Naive B cell (primary cell): ENCODE measurements around the gene GRK3. TPM values are rescaled to one million over a fixed set of nuclear protein-coding genes. Genes with fewer than 3 reads are reported as not detected.
"Not testable (repeated sequence)": the region's sequence is repeated elsewhere in the genome, so short reads cannot be mapped to it uniquely, and the experiment has no call there.

Experiments
- ATAC-seq, 2 donors: fragments of 150-1000 bp; cut with Tn5 transposase; 2 replicates each; pipeline ENCODE4 v1.10.0; 2021; ENCODE audit warnings: low read depth in 2 of 2, mild to moderate bottlenecking in 2 of 2, moderate library complexity in 2 of 2
- DNase-seq: peaks from one replicate; pipeline ENCODE4 v3.0.0; 2022
- H3K27ac Mint-ChIP-seq, 6 donors: one replicate each; pipeline ENCODE4 v1.8.0; 2020 to 2022; ENCODE audit warnings: mild to moderate bottlenecking in 6 of 6, mixed read lengths in 6 of 6, moderate library complexity in 5 of 6, inconsistent platforms in 2 of 6
- H3K27me3 Mint-ChIP-seq, 3 donors: one replicate each; pipeline ENCODE4 v1.8.0; 2021 to 2022; ENCODE audit warnings: mixed read lengths in 3 of 3, mild to moderate bottlenecking in 1 of 3
- H3K36me3 Mint-ChIP-seq, 2 donors: one replicate each; pipeline ENCODE4 v1.8.0; 2020 to 2022; ENCODE audit warnings: mixed read lengths in 2 of 2, inconsistent platforms in 1 of 2, mild to moderate bottlenecking in 1 of 2
- H3K4me1 Mint-ChIP-seq, 3 donors: one replicate each; pipeline ENCODE4 v1.8.0; 2020 to 2022; ENCODE audit warnings: mixed read lengths in 3 of 3, inconsistent platforms in 1 of 3, mild to moderate bottlenecking in 1 of 3, moderate library complexity in 1 of 3
- H3K4me3 Mint-ChIP-seq, 8 donors: one replicate each; pipeline ENCODE4 v1.8.0; 2020 to 2022; ENCODE audit warnings: mild to moderate bottlenecking in 8 of 8, mixed read lengths in 8 of 8, moderate library complexity in 8 of 8, inconsistent platforms in 2 of 8
- H3K9me3 Mint-ChIP-seq, 7 donors: one replicate each; pipeline ENCODE4 v1.8.0; 2020 to 2022; ENCODE audit warnings: mixed read lengths in 7 of 7, mild to moderate bottlenecking in 5 of 7, inconsistent platforms in 2 of 7, moderate library complexity in 1 of 7
- polyA plus RNA-seq, 6 donors: library from polyadenylated mRNA; unstranded; fragments of 300-500 nt; fragmentation: Illumina TruSeq; gene quantifications; one replicate each; pipeline ENCODE4 v1.2.3, GENCODE V29; 2021; ENCODE audit warnings: low read depth in 6 of 6

GRK3 gene
- polyA plus RNA-seq, 6 donors from 2014 or later = 5.9 to 18.8 (median 12.9) TPM

GRCh38 chr22:25540908-25541660 is 23.4 kb upstream of the GRK3 start:
- peaks cover 0 to 4% of the 10 kb centered on the region in 2 donors for H3K36me3 Mint-ChIP-seq
- H3K27me3 Mint-ChIP-seq = no peaks in the 10 kb centered on the region
- H3K9me3 Mint-ChIP-seq = peaks cover 0 to 3% (median 0%) of the 10 kb centered on the region in 7 donors
- no peak overlapping the region for H3K27ac Mint-ChIP-seq
- ATAC-seq (no peak), DNase-seq (no peak)
- no peak overlapping the region for H3K4me3 Mint-ChIP-seq
- H3K4me1 Mint-ChIP-seq = peaks cover 22 to 32% (median 25%) of the 10 kb centered on the region in 3 donors

DNA sequence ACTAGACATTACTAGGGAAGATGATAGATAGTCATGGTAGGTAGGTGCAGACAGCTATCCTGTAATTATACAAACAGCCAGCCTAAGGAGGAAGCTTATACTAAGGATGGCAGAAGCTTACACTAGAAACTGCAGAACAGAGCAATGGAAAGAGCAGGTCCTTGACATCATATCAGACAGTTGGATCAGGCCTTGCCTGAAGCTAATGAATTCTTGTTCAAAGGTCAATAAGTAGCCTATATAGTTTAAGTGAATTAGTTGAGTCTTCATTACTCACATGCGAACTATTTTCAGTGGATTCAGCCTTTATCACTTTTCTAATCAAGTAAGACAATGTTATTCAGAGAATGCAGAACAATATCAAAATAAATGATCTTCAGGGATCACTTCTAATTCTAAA is 22.3 kb upstream of the GRK3 start:
- peaks cover 23 to 43% (median 28%) of the 10 kb centered on the region in 3 donors for H3K4me1 Mint-ChIP-seq
- peaks cover 0 to 3% (median 0%) of the 10 kb centered on the region in 7 donors for H3K9me3 Mint-ChIP-seq
- no peak overlapping the region for H3K4me3 Mint-ChIP-seq
- no peaks in the 10 kb centered on the region for H3K27me3 Mint-ChIP-seq
- DNase-seq (no peak), ATAC-seq (no peak)
- H3K36me3 Mint-ChIP-seq = peaks cover 0 to 4% of the 10 kb centered on the region in 2 donors
- peak overlapping the region in 1 of 6 donors; percentile 47 for H3K27ac Mint-ChIP-seq

- no peak for ATAC-seq
- no peak for DNase-seq
- Mint-ChIP-seq H3K4me1 (peaks cover 30 to 50% (median 33%) of the 10 kb centered on the region in 3 donors), H3K9me3 (peaks cover 0 to 3% (median 0%) of the 10 kb centered on the region in 7 donors), H3K27me3 (no peaks in the 10 kb centered on the region), H3K27ac (peak overlapping the region in 4 of 6 donors; percentile 5 to 94 (median 54)), H3K36me3 (peaks cover 0 to 4% of the 10 kb centered on the region in 2 donors), H3K4me3 (peak overlapping the region in 1 of 8 donors; percentile 67)
These were observed 21.6 kb upstream of the GRK3 start for GRCh38 chr22:25542720-25543402.

GRCh38 chr22:25545146-25545545 is 19.3 kb upstream of the GRK3 start:
- no peaks in the 10 kb centered on the region for H3K27me3 Mint-ChIP-seq
- peak overlapping the region in 5 of 8 donors; percentile 38 to 64 (median 57) for H3K4me3 Mint-ChIP-seq
- H3K27ac Mint-ChIP-seq = peak overlapping the region in 2 of 6 donors; percentile 52 to 80
- H3K4me1 Mint-ChIP-seq = peaks cover 36 to 52% (median 47%) of the 10 kb centered on the region in 3 donors
- H3K36me3 Mint-ChIP-seq = peaks cover 0 to 4% of the 10 kb centered on the region in 2 donors
- DNase-seq (no peak), ATAC-seq (no peak)
- H3K9me3 Mint-ChIP-seq = peaks cover 0 to 3% (median 0%) of the 10 kb centered on the region in 7 donors

DNA sequence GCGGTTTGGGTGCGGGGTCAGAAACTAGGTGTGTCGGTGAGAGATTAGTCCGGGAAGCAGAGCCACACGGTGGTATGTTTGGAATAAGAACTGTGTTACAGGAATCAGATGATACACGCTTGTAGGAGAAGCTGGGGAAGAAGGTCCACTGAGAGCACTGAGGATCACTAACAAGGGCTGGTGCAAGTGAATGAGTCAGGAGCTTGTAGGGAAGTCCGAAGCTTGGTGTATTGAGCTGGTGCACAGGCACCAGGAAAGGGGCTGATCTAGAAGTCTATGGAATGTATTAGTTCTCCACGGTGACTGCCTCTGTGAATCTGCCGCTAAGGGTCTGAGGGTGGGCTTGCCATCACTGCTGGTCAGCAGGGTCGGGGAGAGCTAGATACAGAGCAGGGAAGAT is 18.8 kb upstream of the GRK3 start:
- no peak for DNase-seq
- Mint-ChIP-seq H3K4me1 (peaks cover 36 to 52% (median 47%) of the 10 kb centered on the region in 3 donors), H3K27ac (peak overlapping the region in 2 of 6 donors; percentile 38 to 80)

DNA sequence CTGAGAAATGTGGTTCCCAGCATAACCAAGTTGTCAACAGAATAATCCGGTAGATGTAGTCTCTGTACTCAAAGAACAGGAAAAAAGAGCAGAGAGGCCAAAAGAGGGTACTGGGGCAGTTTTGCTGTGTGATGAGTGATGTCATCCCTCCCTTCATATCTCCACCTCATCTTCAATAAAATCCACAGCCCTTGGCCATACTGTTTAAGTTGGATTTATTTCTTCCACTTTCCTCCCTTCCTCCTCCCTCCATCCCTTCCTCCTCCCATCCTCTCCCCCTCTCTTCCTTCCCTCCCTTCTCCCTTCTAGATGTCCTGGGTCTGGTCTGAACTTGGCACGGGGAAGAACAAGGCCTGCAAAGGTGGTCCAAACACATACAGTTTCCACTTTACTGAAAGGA is 18.2 kb upstream of the GRK3 start:
- Mint-ChIP-seq H3K4me3 (no peak overlapping the region), H3K36me3 (peaks cover 0 to 4% of the 10 kb centered on the region in 2 donors), H3K27me3 (no peaks in the 10 kb centered on the region), H3K27ac (peak overlapping the region in 1 of 6 donors; percentile 5), H3K9me3 (peaks cover 0 to 3% (median 0%) of the 10 kb centered on the region in 7 donors), H3K4me1 (peaks cover 36 to 52% (median 47%) of the 10 kb centered on the region in 3 donors)
- ATAC-seq = no peak
- no peak for DNase-seq

More for the DNA sequence above, 18.8 kb upstream of the GRK3 start:
- H3K4me3 Mint-ChIP-seq = peak overlapping the region in 2 of 8 donors; percentile 31 to 58
- no peaks in the 10 kb centered on the region for H3K27me3 Mint-ChIP-seq
- peaks cover 0 to 3% (median 0%) of the 10 kb centered on the region in 7 donors for H3K9me3 Mint-ChIP-seq
- peaks cover 0 to 4% of the 10 kb centered on the region in 2 donors for H3K36me3 Mint-ChIP-seq
- no peak for ATAC-seq

DNA sequence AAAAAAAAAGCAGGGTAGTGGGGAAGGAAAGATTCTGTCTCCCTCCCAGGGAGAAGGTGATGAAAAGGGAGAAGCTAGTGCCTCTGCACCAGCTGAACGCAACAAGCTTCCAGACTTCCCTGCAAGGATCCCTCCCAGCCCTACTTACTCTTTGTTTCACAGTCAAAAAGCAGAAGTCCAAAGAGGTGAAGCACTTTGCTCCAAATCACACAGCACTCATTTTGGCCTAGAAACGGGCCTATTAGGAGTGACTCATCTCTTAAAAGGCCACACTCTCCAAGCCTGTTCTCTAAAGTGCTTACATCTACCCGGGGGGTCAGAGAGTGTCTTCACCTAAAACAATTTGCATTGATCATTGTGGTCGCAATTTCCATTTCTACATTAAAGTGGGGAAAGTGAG is 17.7 kb upstream of the GRK3 start:
- ATAC-seq (no peak), DNase-seq (no peak)
- Mint-ChIP-seq H3K27me3 (no peaks in the 10 kb centered on the region), H3K36me3 (no peaks in the 10 kb centered on the region), H3K9me3 (peaks cover 0 to 3% (median 0%) of the 10 kb centered on the region in 7 donors), H3K27ac (no peak overlapping the region), H3K4me3 (no peak overlapping the region), H3K4me1 (peaks cover 36 to 52% (median 47%) of the 10 kb centered on the region in 3 donors)

DNA sequence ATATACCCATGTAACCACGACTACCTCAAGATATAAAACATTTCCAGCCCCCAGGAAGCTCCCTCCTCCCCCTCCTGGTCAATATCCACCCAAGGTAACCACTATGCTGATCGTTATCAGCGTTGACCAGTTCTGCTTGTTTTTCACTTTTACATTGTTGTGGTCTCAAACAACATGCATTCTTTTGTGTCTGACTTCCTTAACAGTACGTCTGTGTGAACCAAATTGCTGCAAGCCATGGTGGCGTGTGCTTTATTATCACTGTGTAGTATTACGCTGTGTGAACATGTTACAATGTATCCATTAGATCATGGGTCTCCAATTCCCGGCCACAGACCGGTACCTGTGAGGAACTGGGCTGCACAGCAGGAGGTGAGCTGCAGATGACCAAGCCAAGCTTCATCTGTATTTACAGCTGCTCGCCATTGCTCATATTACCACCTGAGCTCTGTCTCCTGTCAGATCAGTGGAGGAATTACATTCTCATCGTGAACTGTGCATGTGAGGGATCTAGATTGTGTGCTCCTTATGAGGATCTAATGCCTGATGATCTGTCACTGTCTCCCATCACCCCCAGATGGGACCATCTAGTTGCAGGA is 15.5 kb upstream of the GRK3 start:
- Mint-ChIP-seq H3K4me1 (peaks cover 40 to 49% (median 47%) of the 10 kb centered on the region in 3 donors), H3K4me3 (no peak overlapping the region), H3K27ac (no peak overlapping the region), H3K9me3 (no peaks in the 10 kb centered on the region), H3K27me3 (no peaks in the 10 kb centered on the region), H3K36me3 (no peaks in the 10 kb centered on the region)
- DNase-seq (no peak), ATAC-seq (no peak)

DNA sequence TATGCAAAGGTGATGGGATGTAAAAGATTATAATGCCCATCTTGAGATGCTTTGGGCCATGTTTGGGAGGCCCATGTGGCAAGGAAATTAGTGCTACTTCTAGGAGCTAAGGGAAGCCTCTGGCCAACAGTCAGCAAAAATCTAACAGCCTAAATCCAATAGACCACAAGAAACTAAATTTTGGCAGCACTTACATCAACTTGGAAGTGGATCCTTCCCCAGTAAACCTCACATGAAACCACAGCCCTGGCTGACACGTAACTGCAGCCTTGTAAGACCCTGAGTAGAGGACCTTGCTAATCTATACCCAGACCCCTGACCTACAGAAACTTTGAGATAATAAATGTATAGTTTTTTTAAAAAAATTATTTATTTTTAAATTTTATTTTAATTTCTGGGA is 13.1 kb upstream of the GRK3 start:
- peaks cover 39 to 46% (median 43%) of the 10 kb centered on the region in 3 donors for H3K4me1 Mint-ChIP-seq

DNA sequence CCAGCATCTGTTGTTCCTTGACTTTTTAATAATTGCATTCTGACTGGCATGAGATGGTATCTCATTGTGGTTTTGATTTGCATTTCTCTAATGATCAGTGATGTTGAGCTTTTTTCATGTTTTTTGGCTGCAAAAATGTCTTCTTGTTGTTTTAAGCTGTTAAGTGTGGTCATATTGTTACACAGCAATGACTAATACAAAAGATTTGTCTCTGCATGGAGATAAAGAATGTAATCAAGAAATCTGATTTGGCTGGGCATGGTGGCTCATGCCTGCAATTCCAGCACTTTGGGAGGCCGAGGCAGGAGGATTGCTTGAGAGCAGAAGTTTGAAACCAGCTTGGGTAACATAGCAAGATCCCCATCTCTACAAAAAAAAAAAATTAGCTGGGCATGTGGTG is 12.1 kb upstream of the GRK3 start:
- not testable (repeated sequence) for H3K4me3 Mint-ChIP-seq, H3K27ac Mint-ChIP-seq, DNase-seq, H3K27me3 Mint-ChIP-seq, ATAC-seq, H3K36me3 Mint-ChIP-seq, H3K9me3 Mint-ChIP-seq
- peaks cover 39 to 48% (median 43%) of the 10 kb centered on the region in 3 donors for H3K4me1 Mint-ChIP-seq

More for the DNA sequence above, 13.1 kb upstream of the GRK3 start:
- Mint-ChIP-seq H3K4me3 (no peak overlapping the region), H3K27ac (no peak overlapping the region), H3K9me3 (no peaks in the 10 kb centered on the region), H3K36me3 (no peaks in the 10 kb centered on the region), H3K27me3 (no peaks in the 10 kb centered on the region)
- no peak for ATAC-seq
- DNase-seq = no peak

- Mint-ChIP-seq H3K4me1 (peaks cover 36 to 45% (median 41%) of the 10 kb centered on the region in 3 donors), H3K27ac (peak overlapping the region in 2 of 6 donors; percentile 44 to 47)
- ATAC-seq = peak; percentile 39 to 47
These were observed 11.3 kb upstream of the GRK3 start for GRCh38 chr22:25553131-25553530.

GRCh38 chr22:25554238-25554671 is 10.2 kb upstream of the GRK3 start:
- H3K9me3 Mint-ChIP-seq = no peaks in the 10 kb centered on the region
- H3K36me3 Mint-ChIP-seq = no peaks in the 10 kb centered on the region
- H3K27me3 Mint-ChIP-seq = no peaks in the 10 kb centered on the region
- peaks cover 45 to 49% (median 47%) of the 10 kb centered on the region in 3 donors for H3K4me1 Mint-ChIP-seq
- DNase-seq = no peak
- ATAC-seq = peak in 1 of 2 donors; percentile 25
- H3K27ac Mint-ChIP-seq = no peak overlapping the region
- H3K4me3 Mint-ChIP-seq = no peak overlapping the region

More at GRCh38 chr22:25553131-25553530, 11.3 kb upstream of the GRK3 start:
- no peak for DNase-seq
- H3K27me3 Mint-ChIP-seq = no peaks in the 10 kb centered on the region
- peak overlapping the region in 1 of 8 donors; percentile 35 for H3K4me3 Mint-ChIP-seq
- no peaks in the 10 kb centered on the region for H3K9me3 Mint-ChIP-seq
- no peaks in the 10 kb centered on the region for H3K36me3 Mint-ChIP-seq

- ATAC-seq = no peak
- Mint-ChIP-seq H3K27ac (peak overlapping the region in 1 of 6 donors; percentile 88), H3K4me1 (peaks cover 49 to 53% (median 51%) of the 10 kb centered on the region in 3 donors), H3K9me3 (no peaks in the 10 kb centered on the region), H3K27me3 (no peaks in the 10 kb centered on the region), H3K36me3 (no peaks in the 10 kb centered on the region), H3K4me3 (no peak overlapping the region)
- no peak for DNase-seq
These were observed 9.8 kb upstream of the GRK3 start for GRCh38 chr22:25554689-25555088.
